HepG2 (cell line): ENCODE results near the gene SGPP2. TPM values are rescaled to one million over a fixed set of nuclear protein-coding genes. Genes with fewer than 3 reads are reported as not detected.

Experiments
- ATAC-seq: fragments of 200-7000 bp; cut with Tn5 transposase; 3 replicates; pipeline ENCODE4 v1.9.1; 2020; ENCODE audit warnings: mild to moderate bottlenecking, moderate library complexity
- BruUV-seq: library from RNA; stranded (reverse); fragments of 400-500 nt; replicated peaks from 2 replicates; lab custom pipeline; 2021; lab: Mats Ljungman, UMichigan
- CTCF ChIA-PET: fragments of 300-600 bp; formaldehyde crosslinking; extraction: SDS; loops from one replicate; lab custom pipeline; 2021; ENCODE audit warnings: low total read pairs, inconsistent platforms, low intra/inter-chr PET ratio; lab: Yijun Ruan, JAX
- POLR2A ChIA-PET: fragments of 350-600 bp; sonication (Branson Sonifier 250); formaldehyde crosslinking; loops from one replicate; lab custom pipeline; 2020; ENCODE audit warnings: antibody characterized with exemption, inconsistent platforms; lab: Yijun Ruan, JAX
- DNase-seq: peaks from one replicate; pipeline ENCODE4 v3.0.0-alpha.2; 2015; ENCODE audit warnings: low spot score
- FAIRE-seq: peaks from 3 replicates; lab custom pipeline; 2011; peaks lifted over from hg19 to GRCh38; lab: Jason Lieb, UNC
- H2AFZ ChIP-seq: one replicate; pipeline ENCODE4 v1.6.1; 2011; ENCODE audit warnings: low read length, inconsistent platforms
- H3K27ac ChIP-seq: fragments of 300-600 bp; 3 replicates; pipeline ENCODE4 v1.8.0; 2011; ENCODE audit warnings: mixed run types, mild to moderate bottlenecking, mixed read lengths, low read length, inconsistent platforms; ENCODE audit not compliant: insufficient read depth; ENCODE audit errors: extremely low read length
- H3K27me3 ChIP-seq, 2 experiments: fragments of 200-600 bp in 1 of 2; 2 replicates in 1 of 2; 3 replicates in 1 of 2; pipeline versions ENCODE4 v1.6.0 to v1.8.0; 2011; ENCODE audit warnings: low read length in 2 of 2, mild to moderate bottlenecking in 2 of 2, moderate library complexity in 2 of 2, inconsistent platforms in 1 of 2; ENCODE audit not compliant: insufficient read depth in 2 of 2, control insufficient read depth in 1 of 2
- H3K36me3 ChIP-seq, 2 experiments: fragments of 200-600 bp in 1 of 2; replicated peaks in 1 of 2; 2 replicates in 1 of 2; 3 replicates in 1 of 2; pipeline versions ENCODE4 v1.5.1 to v1.8.0; 2011; ENCODE audit warnings: low read length in 2 of 2, inconsistent platforms in 1 of 2; ENCODE audit not compliant: insufficient read depth in 2 of 2, control insufficient read depth in 1 of 2
- H3K4me1 ChIP-seq: 2 replicates; pipeline ENCODE4 v1.5.1; 2012; ENCODE audit warnings: low read length, inconsistent platforms; ENCODE audit not compliant: insufficient read depth
- H3K4me2 ChIP-seq: 2 replicates; pipeline ENCODE4 v1.6.0; 2011; ENCODE audit warnings: low read depth, low read length, inconsistent platforms
- H3K4me3 ChIP-seq, 3 experiments: fragments of 200-600 bp in 1 of 3; sonication (generic), shearing (Covaris generic) in 1 of 3; replicated peaks in 1 of 3; 2 replicates each; pipeline ENCODE4 v1.5.1; 2011 to 2016; ENCODE audit warnings: low read length in 3 of 3, inconsistent platforms in 2 of 3, low read depth in 2 of 3, mild to moderate bottlenecking in 2 of 3, control low read depth in 1 of 3, mixed read lengths in 1 of 3; ENCODE audit not compliant: insufficient read depth in 1 of 3
- H3K79me2 ChIP-seq: one replicate; pipeline ENCODE4 v1.6.1; 2011; ENCODE audit warnings: low read length, inconsistent platforms; ENCODE audit not compliant: insufficient read depth
- H3K9ac ChIP-seq: 2 replicates; pipeline ENCODE4 v1.6.0; 2011; ENCODE audit warnings: mild to moderate bottlenecking, low read depth, low read length, inconsistent platforms; ENCODE audit not compliant: insufficient read depth
- H3K9me3 ChIP-seq: 2 replicates; pipeline ENCODE4 v1.5.1; 2012; ENCODE audit warnings: mild to moderate bottlenecking, low read length
- H4K20me1 ChIP-seq: 2 replicates; pipeline ENCODE4 v1.6.0; 2011; ENCODE audit warnings: inconsistent platforms, mild to moderate bottlenecking, low read length, moderate library complexity; ENCODE audit not compliant: insufficient read depth
- KIAA2018 ChIP-seq: sonication (generic); formaldehyde crosslinking; IDR thresholded peaks from 2 replicates; pipeline ENCODE4 v1.5.0; 2020; ENCODE audit warnings: mild to moderate bottlenecking, missing genetic modification reagents, borderline replicate concordance
- MAF1 ChIP-seq: sonication (generic); formaldehyde crosslinking; IDR thresholded peaks from 2 replicates; pipeline ENCODE4 v1.5.0; 2020; ENCODE audit warnings: missing genetic modification reagents, borderline replicate concordance
- REPIN1 ChIP-seq: sonication (generic); formaldehyde crosslinking; IDR thresholded peaks from 2 replicates; pipeline ENCODE4 v1.8.0; 2022; ENCODE audit warnings: missing genetic modification reagents, low read depth, mild to moderate bottlenecking, borderline replicate concordance
- ZBTB46 ChIP-seq: sonication (generic); formaldehyde crosslinking; IDR thresholded peaks from 2 replicates; pipeline ENCODE4 v1.4.0; 2020; ENCODE audit warnings: mild to moderate bottlenecking, missing genetic modification reagents, borderline replicate concordance
- ZNF678 ChIP-seq: sonication (generic); formaldehyde crosslinking; IDR thresholded peaks from 2 replicates; pipeline ENCODE4 v1.4.0; 2020; ENCODE audit warnings: mild to moderate bottlenecking, missing genetic modification reagents
- WGBS: methylation state at CpG from one replicate; pipeline ENCODE4 v1.1.6; 2017; ENCODE audit warnings: low lambda C conversion rate; 5-methylcytosine and 5-hydroxymethylcytosine counted together
- in situ Hi-C: cut with HindIII; loops from 2 replicates; pipeline ENCODE4 v1.10.0; 2017; ENCODE audit warnings: low pct_unique_long_range_greater_than_20kb; ENCODE audit not compliant: extremely low pct_ligation_motif_present
- intact Hi-C: fragments of 100-400 bp; cut with micrococcal nuclease; formaldehyde crosslinking; loops from one replicate; pipeline ENCODE4 v1.10.0; 2022; ENCODE audit not compliant: unreplicated experiment
- polyA plus RNA-seq, 8 experiments: library from polyadenylated mRNA; depleted of rRNA in 3 of 8; stranded (reverse) in 7 of 8; unstranded in 1 of 8; fragments of >200 nt; fragmentation: Illumina TruSeq in 4 of 8; extraction: Trizol in 4 of 8; gene quantifications; 2 replicates each; pipeline versions ENCODE4 v1.2.1 to v1.2.3, GENCODE V29; 2011 to 2016; ENCODE audit warnings: low read depth in 4 of 8, missing spikeins in 1 of 8, mixed read lengths in 1 of 8; ENCODE audit not compliant: insufficient read depth in 1 of 8
- total RNA-seq, 5 experiments: library from RNA; depleted of rRNA; stranded (reverse); fragments of >200 nt; fragmentation: Illumina TruSeq; extraction: Trizol; gene quantifications; 2 replicates each; pipeline ENCODE4 v1.2.3, GENCODE V29; 2016; ENCODE audit warnings: low read depth in 1 of 5

The SGPP2 gene
- total and polyA plus RNA-seq, 2 of the 13 experiments (the other 11 are each of a cell fraction or from before 2014, with no cell fraction given) = not detected

DNA sequence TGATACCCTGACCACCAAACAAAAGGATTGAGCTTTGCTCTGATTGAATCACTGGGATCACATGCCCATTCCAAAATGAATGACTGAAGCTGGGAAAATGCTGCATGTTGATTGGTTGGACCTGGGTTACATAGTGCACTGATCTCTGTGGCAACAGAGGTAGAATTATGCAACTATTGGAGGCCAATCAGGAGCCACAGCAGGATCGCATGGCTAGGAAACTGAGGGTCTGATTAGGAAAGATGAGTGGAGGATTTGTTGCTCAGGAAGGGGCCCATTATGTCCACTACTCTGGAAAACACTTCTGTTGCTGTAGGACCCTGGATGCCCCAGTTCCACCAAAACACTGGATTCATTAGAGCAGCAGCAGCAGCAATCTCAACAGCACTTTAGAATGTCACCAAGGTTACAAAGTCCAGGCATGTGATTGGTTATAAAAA is 25.9 kb upstream of the SGPP2 start (continued):
- TF ChIP-seq ZNF678 (CRISPR knock-in tag) (no peak), KIAA2018 (CRISPR knock-in tag) (no peak)

DNA sequence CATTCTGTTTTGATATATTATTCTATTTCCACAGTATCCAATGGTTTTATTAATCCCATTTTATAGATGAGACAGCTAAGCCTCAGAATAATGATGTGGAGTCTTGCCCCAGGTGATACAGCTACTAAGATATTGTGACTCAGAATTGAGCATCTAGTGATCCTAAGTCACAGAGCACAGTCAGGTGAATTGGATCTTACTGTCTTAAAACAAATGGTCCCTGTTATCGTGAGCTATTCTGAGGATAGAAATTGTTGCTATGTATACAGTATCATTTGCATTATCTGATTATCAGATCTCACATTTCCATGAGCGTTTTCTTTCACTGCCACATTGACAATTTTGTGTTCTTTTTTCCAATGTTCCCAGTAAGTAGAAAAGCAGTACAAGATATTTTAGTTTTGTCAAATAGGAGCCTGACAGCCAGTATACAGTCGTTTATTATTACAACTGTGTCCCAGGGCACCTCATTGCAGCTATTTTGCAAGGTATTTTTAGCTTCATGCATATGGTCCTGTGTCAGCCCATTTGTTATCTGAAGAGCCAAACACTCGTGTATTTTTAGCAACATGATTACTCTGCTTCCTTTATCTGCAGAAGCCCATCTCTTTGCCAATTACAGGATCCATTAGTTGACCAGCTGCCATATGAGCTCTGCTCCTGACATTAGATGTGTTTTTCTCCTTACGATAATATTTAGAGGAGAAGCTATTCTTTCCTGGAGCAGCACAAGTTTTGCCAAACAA is 25.1 kb upstream of the SGPP2 start:
- no peak overlapping the region for H2AFZ ChIP-seq
- intact Hi-C loops = no loop called here
- DNase-seq = no peak
- H3K79me2 ChIP-seq = no peaks in the 10 kb centered on the region
- TF ChIP-seq MAF1 (CRISPR knock-in tag) (no peak), ZBTB46 (CRISPR knock-in tag) (no peak), REPIN1 (CRISPR knock-in tag) (no peak)
- BruUV-seq = no TSS peak
- ATAC-seq = no peak
- POLR2A ChIA-PET = no interaction called here
- no peak overlapping the region for H3K27ac ChIP-seq
- no peak overlapping the region for H3K4me3 ChIP-seq
- in situ Hi-C loops = no loop called here
- H3K9me3 ChIP-seq = no peaks in the 10 kb centered on the region
- H3K27me3 ChIP-seq = no peaks in the 10 kb centered on the region
- no peaks in the 10 kb centered on the region for H3K36me3 ChIP-seq
- H4K20me1 ChIP-seq = no peaks in the 10 kb centered on the region
- FAIRE-seq = no peak
- CTCF ChIA-PET = no interaction called here
- no peak overlapping the region for H3K4me2 ChIP-seq
- H3K9ac ChIP-seq = no peak overlapping the region
- no peaks in the 10 kb centered on the region for H3K4me1 ChIP-seq
- WGBS = 11% methylated on average over 5 of the region's 5 CpGs
